Trophoblast cell (in vitro differentiated cells and primary cell): ENCODE measurements around the gene PRKX.

Source experiments
- DNase-seq, 2 donors: peaks; one replicate each; pipeline ENCODE4 v3.0.0-alpha.2; 2016
- H2AFZ ChIP-seq: 2 replicates; pipeline ENCODE4 v1.6.1; 2013; ENCODE audit warnings: low read length, moderate library complexity, mild to moderate bottlenecking; ENCODE audit not compliant: insufficient read depth, poor library complexity
- H2AK5ac ChIP-seq: 2 replicates; pipeline ENCODE4 v1.6.1; 2013; ENCODE audit warnings: mild to moderate bottlenecking, low read length
- H2BK120ac ChIP-seq: 2 replicates; pipeline ENCODE4 v1.6.1; 2013; ENCODE audit warnings: low read length, mild to moderate bottlenecking, moderate library complexity; ENCODE audit not compliant: insufficient read depth, poor library complexity
- H2BK12ac ChIP-seq: 2 replicates; pipeline ENCODE4 v1.6.1; 2013; ENCODE audit warnings: mild to moderate bottlenecking, low read length, moderate library complexity
- H2BK5ac ChIP-seq: 2 replicates; pipeline ENCODE4 v1.6.1; 2013; ENCODE audit warnings: low read length, low read depth, moderate library complexity, mild to moderate bottlenecking; ENCODE audit not compliant: poor library complexity
- H3K14ac ChIP-seq: 2 replicates; pipeline ENCODE4 v1.6.1; 2013; ENCODE audit warnings: mild to moderate bottlenecking, low read length
- H3K18ac ChIP-seq: 2 replicates; pipeline ENCODE4 v1.6.1; 2013; ENCODE audit warnings: mild to moderate bottlenecking, low read length
- H3K23ac ChIP-seq: 2 replicates; pipeline ENCODE4 v1.6.1; 2013; ENCODE audit warnings: low read length
- H3K27ac ChIP-seq: 2 replicates; pipeline ENCODE4 v1.5.1; 2013; ENCODE audit warnings: low read depth, mild to moderate bottlenecking, inconsistent platforms, low read length, moderate library complexity
- H3K27me3 ChIP-seq: 2 replicates; pipeline ENCODE4 v1.6.1; 2013; ENCODE audit warnings: inconsistent platforms, mild to moderate bottlenecking, low read length, moderate library complexity; ENCODE audit not compliant: insufficient read depth
- H3K36me3 ChIP-seq, 2 experiments: 1 replicate in 1 of 2; 2 replicates in 1 of 2; pipeline ENCODE4 v1.6.1; 2013; ENCODE audit warnings: low read length in 2 of 2, mild to moderate bottlenecking in 2 of 2, moderate library complexity in 1 of 2; ENCODE audit not compliant: insufficient read depth in 2 of 2, control insufficient read depth in 1 of 2
- H3K4ac ChIP-seq: 2 replicates; pipeline ENCODE4 v1.6.1; 2013; ENCODE audit warnings: low read depth, mild to moderate bottlenecking, low read length, moderate library complexity
- H3K4me1 ChIP-seq, 2 experiments: 1 replicate in 1 of 2; 2 replicates in 1 of 2; pipeline ENCODE4 v1.6.1; 2013; ENCODE audit warnings: low read length in 2 of 2, mild to moderate bottlenecking in 2 of 2, moderate library complexity in 1 of 2; ENCODE audit not compliant: insufficient read depth in 2 of 2, control insufficient read depth in 1 of 2
- H3K4me2 ChIP-seq: 2 replicates; pipeline ENCODE4 v1.6.1; 2013; ENCODE audit warnings: inconsistent platforms, mild to moderate bottlenecking, low read length, moderate library complexity
- H3K4me3 ChIP-seq: 2 replicates; pipeline ENCODE4 v1.5.1; 2013; ENCODE audit warnings: mild to moderate bottlenecking, low read depth, low read length, inconsistent platforms
- H3K79me1 ChIP-seq: one replicate; pipeline ENCODE4 v1.6.1; 2013; ENCODE audit warnings: low read length
- H3K79me2 ChIP-seq: 2 replicates; pipeline ENCODE4 v1.6.1; 2013; ENCODE audit warnings: low read length, mild to moderate bottlenecking; ENCODE audit not compliant: control insufficient read depth, insufficient read depth, poor library complexity
- H3K9ac ChIP-seq: 2 replicates; pipeline ENCODE4 v1.6.1; 2013; ENCODE audit warnings: mild to moderate bottlenecking, low read length
- H3K9me3 ChIP-seq: 2 replicates; pipeline ENCODE4 v1.6.1; 2013; ENCODE audit warnings: low read depth, mild to moderate bottlenecking, control low read depth, inconsistent platforms, low read length; ENCODE audit not compliant: insufficient read depth
- H4K12ac ChIP-seq: 2 replicates; pipeline ENCODE4 v1.6.1; 2013; ENCODE audit warnings: low read depth, mild to moderate bottlenecking, low read length, moderate library complexity
- H4K8ac ChIP-seq: 2 replicates; pipeline ENCODE4 v1.6.1; 2013; ENCODE audit warnings: low read depth, mild to moderate bottlenecking, low read length, moderate library complexity
- H4K91ac ChIP-seq: one replicate; pipeline ENCODE4 v1.6.1; 2013; ENCODE audit warnings: low read depth, mild to moderate bottlenecking, low read length, moderate library complexity
- WGBS: extraction: QIAGEN DNeasy Blood & Tissue Kit; methylation state at CpG from one replicate; pipeline ENCODE4 v1.1.7; 2013; ENCODE audit warnings: missing lambda C conversion rate; ENCODE audit not compliant: insufficient read length, insufficient coverage; ENCODE audit errors: extremely low coverage; 5-methylcytosine and 5-hydroxymethylcytosine counted together

The PRKX gene

GRCh38 chrX:3577551-3577950, 135.9 kb downstream of the PRKX start:
- H3K14ac ChIP-seq, result no peak overlapping the region
- WGBS, result no CpG with 5 or more reads among the region's 1 CpG
- H4K91ac ChIP-seq, result no peak overlapping the region
- H3K4ac ChIP-seq, result no peak overlapping the region
- no peak overlapping the region for H2AFZ ChIP-seq
- no peak overlapping the region for H3K23ac ChIP-seq
- no peak overlapping the region for H3K18ac ChIP-seq
- H3K4me3 ChIP-seq, result no peak overlapping the region
- no peak overlapping the region for H4K8ac ChIP-seq
- no peak overlapping the region for H2AK5ac ChIP-seq
- H3K36me3 ChIP-seq, result no peaks in the 10 kb centered on the region
- H4K12ac ChIP-seq, result no peak overlapping the region
- DNase-seq, result no peak
- no peaks in the 10 kb centered on the region for H3K9me3 ChIP-seq
- no peak overlapping the region for H2BK12ac ChIP-seq
- no peak overlapping the region for H2BK5ac ChIP-seq
- H3K79me2 ChIP-seq, result no peaks in the 10 kb centered on the region
- no peak overlapping the region for H3K27ac ChIP-seq
- no peaks in the 10 kb centered on the region for H3K4me1 ChIP-seq
- no peaks in the 10 kb centered on the region for H3K27me3 ChIP-seq
- H2BK120ac ChIP-seq, result no peak overlapping the region
- H3K9ac ChIP-seq, result no peak overlapping the region
- H3K4me2 ChIP-seq, result no peak overlapping the region
- no peaks in the 10 kb centered on the region for H3K79me1 ChIP-seq

GRCh38 chrX:3576886-3577501, 136.5 kb downstream of the PRKX start:
- Histone ChIP-seq H3K4me1 (no peaks in the 10 kb centered on the region), H3K9me3 (no peaks in the 10 kb centered on the region), H4K12ac (no peak overlapping the region), H3K79me2 (no peaks in the 10 kb centered on the region), H3K4me3 (no peak overlapping the region), H2BK120ac (no peak overlapping the region), H3K18ac (no peak overlapping the region), H4K91ac (no peak overlapping the region), H3K27me3 (no peaks in the 10 kb centered on the region), H4K8ac (no peak overlapping the region), H2BK5ac (no peak overlapping the region), H3K4ac (no peak overlapping the region), H3K27ac (no peak overlapping the region), H2BK12ac (no peak overlapping the region), H3K36me3 (no peaks in the 10 kb centered on the region), H2AFZ (no peak overlapping the region), H2AK5ac (no peak overlapping the region), H3K14ac (no peak overlapping the region), H3K79me1 (no peaks in the 10 kb centered on the region), H3K4me2 (no peak overlapping the region), H3K23ac (no peak overlapping the region), H3K9ac (no peak overlapping the region)
- DNase-seq, result no peak
- no CpG with 5 or more reads among the region's 11 CpGs for WGBS

- H2AK5ac ChIP-seq, result no peak overlapping the region
- H4K12ac ChIP-seq, result no peak overlapping the region
- H3K27me3 ChIP-seq, result no peaks in the 10 kb centered on the region
- no peaks in the 10 kb centered on the region for H3K9me3 ChIP-seq
- no peak overlapping the region for H2BK5ac ChIP-seq
- no peak overlapping the region for H3K23ac ChIP-seq
- H4K91ac ChIP-seq, result no peak overlapping the region
- no peak overlapping the region for H3K27ac ChIP-seq
- no peaks in the 10 kb centered on the region for H3K36me3 ChIP-seq
- H2AFZ ChIP-seq, result no peak overlapping the region
- no peak overlapping the region for H3K14ac ChIP-seq
- no peak overlapping the region for H2BK12ac ChIP-seq
- no peaks in the 10 kb centered on the region for H3K79me1 ChIP-seq
- H3K4me3 ChIP-seq, result no peak overlapping the region
- no peak overlapping the region for H3K18ac ChIP-seq
- no peak overlapping the region for H3K4ac ChIP-seq
- no peaks in the 10 kb centered on the region for H3K4me1 ChIP-seq
- no peak overlapping the region for H3K9ac ChIP-seq
- no peak for DNase-seq
- H3K79me2 ChIP-seq, result no peaks in the 10 kb centered on the region
- no CpG with 5 or more reads among the region's 3 CpGs for WGBS
- no peak overlapping the region for H4K8ac ChIP-seq
- no peak overlapping the region for H2BK120ac ChIP-seq
- H3K4me2 ChIP-seq, result no peak overlapping the region
These were observed 145.8 kb downstream of the PRKX start for GRCh38 chrX:3567686-3568085.

GRCh38 chrX:3563451-3563850, 150.0 kb downstream of the PRKX start:
- no peaks in the 10 kb centered on the region for H3K9me3 ChIP-seq
- no peak overlapping the region for H4K91ac ChIP-seq
- H3K27me3 ChIP-seq, result no peaks in the 10 kb centered on the region
- H3K9ac ChIP-seq, result no peak overlapping the region
- H4K12ac ChIP-seq, result no peak overlapping the region
- H2AK5ac ChIP-seq, result no peak overlapping the region
- H3K14ac ChIP-seq, result no peak overlapping the region
- no peak overlapping the region for H3K18ac ChIP-seq
- H3K4ac ChIP-seq, result no peak overlapping the region
- no peaks in the 10 kb centered on the region for H3K4me1 ChIP-seq
- no peaks in the 10 kb centered on the region for H3K79me1 ChIP-seq
- no peak overlapping the region for H2AFZ ChIP-seq
- H3K4me3 ChIP-seq, result no peak overlapping the region
- H3K79me2 ChIP-seq, result no peaks in the 10 kb centered on the region
- no peak overlapping the region for H2BK12ac ChIP-seq
- no peak for DNase-seq
- no CpG with 5 or more reads among the region's 4 CpGs for WGBS
- H3K4me2 ChIP-seq, result no peak overlapping the region
- H3K23ac ChIP-seq, result no peak overlapping the region
- no peaks in the 10 kb centered on the region for H3K36me3 ChIP-seq
- H2BK120ac ChIP-seq, result no peak overlapping the region
- no peak overlapping the region for H2BK5ac ChIP-seq
- H4K8ac ChIP-seq, result no peak overlapping the region
- H3K27ac ChIP-seq, result no peak overlapping the region
